NK-92 treated with Interleukin-12 subunit alpha and Interleukin-12 subunit beta, amount 100 ng/mL, for 24 hours (cell line): ENCODE results near the gene CSNK1E.

ENCODE experiments used
- DNase-seq: peaks from one replicate; lab custom pipeline; 2025; lab: John Stamatoyannopoulos, UW

The CSNK1E gene

DNA sequence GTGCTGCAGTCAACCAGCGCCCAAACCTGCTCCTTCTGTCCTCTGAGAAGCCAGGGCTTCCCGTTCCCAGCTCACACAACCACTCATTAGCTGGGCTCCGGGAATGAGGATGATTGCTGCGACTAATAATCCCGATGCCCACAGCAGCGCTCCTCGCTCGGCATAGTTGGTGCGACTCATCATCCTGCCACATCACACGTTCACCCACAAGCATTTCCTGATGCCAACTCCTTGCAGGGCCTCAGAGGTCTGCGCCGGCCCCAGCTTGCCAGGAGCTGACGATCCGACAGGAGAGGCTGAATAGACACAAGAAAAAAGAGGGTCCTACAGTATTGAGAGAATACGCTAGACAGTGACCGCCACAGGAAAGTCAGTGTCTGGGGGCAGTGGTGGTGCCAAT lies 10.6 kb upstream of the CSNK1E start:
- DNase-seq = no peak

DNA sequence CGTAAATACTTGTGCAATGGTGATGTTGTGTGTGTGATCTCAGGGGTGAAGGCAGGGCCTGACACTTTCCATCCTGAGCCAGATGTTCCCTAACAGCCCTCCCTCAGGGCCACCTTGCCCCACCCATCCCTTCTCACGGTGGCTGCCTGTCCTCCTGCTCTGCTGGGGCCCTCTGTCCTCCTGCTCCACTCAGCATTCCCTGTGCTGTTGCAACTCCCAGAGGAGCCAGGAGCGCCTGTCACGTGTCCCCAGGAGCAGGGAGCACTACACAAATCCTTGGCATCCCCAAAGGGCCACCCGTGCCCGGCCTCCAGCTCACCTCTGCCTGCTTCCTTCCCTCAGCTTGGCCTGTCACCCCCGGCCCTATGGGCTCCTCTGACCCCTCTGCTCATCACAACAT lies 10.2 kb upstream of the CSNK1E start:
- no peak for DNase-seq

DNA sequence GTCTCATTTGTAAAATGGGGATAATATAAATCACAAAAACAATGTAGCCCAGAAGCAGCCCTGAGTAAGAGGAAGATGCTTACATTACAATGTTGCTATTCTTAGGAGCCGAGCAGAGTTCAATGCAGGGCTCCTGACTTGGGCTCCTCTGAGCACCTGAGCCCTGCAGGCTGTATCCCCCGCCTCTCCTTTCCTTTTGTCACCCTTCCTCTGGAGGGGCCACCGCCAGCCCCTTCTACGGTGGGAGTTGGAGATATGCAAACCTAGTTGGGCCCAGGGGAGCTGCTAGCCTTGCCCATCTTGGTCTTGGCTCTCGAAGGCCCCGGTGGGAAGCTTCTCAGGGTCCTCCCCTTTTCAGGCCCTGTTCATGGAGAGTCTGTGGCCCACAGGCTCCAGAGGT lies 8.4 kb upstream of the CSNK1E start:
- DNase-seq = no peak

DNA sequence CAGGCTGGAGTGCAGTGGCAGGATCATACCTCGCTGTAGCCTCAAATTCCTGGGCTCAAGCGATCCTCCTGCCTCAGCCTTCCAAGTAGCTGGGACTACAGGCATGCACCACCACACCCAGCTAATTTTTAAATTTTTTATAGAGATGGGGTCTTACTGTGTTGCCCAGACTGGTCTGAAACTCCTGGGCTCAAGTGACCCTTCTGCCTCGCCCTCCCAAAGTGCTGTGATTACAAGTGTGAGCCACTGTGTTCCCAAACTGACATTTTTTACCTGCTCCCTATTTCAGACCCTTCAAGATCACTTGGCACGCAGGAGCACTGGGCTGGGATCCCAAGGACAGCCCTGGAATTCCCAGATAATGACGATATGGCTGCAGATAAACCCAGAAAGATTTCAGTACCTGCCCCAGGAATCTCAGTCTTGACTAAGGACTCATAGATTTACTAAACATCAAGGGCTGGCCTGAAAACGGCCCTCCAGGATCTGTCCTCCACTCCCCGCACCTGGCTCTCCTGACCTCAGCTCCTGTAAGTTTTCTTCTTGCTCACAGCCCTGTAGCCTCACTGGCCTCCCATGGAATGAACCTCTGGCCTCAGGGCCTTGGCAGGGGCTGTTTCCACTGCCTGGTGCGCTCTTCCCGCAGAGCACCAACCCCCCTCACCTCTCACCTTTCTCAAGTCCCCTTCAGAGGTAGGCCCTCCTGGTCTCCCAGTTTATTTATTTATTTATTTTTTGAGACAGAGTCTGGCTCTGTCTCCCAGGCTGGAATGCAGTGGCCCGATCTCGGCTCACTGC lies 3.6 kb upstream of the CSNK1E start:
- DNase-seq = no peak

DNA sequence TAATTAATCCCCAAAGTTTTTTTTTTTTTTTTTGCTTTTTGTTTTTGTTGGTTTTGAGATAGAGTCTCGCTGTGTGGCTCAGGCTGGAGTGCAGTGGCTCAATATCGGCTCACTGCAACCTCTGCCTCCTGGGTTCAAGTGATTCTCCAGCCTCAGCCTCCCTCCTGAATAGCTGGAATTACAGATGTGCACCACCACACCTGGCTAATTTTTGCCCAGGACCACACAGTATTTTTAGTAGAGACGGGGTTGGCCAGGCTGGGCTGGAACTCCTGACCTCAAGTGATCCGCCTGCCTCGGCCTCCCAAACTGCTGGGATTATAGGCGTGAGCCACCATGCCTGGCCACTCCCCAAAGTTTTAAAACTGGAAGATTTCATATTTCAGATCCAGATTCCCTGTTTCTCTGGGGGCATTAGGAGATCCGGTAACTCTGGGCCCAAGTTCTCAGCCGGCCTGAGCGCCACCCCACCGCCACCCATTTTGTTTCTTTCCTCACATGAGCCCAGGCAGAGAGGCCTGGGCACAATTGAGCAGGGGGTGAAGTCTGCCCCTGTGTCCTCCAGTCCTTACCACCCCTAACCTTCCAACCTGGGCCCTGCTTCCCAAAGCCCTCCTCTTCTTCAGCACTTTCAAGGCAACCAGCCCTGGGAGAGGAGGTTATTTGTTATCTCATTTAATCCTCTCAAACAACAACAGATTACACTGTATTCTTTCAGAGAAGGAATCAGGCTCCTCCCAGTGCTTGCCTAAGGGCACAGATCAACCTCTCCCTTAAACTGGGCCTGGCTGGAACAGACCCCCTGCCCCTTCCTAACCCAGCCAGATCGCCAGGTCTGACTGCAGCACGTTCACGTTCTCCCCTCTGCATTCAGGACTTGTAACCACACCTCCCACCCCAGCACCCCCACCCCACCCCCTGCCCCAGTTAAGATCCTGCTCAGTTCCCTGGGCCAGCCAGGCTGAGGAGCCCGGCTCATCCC lies 1.9 kb upstream of the CSNK1E start:
- DNase-seq = no peak

DNA sequence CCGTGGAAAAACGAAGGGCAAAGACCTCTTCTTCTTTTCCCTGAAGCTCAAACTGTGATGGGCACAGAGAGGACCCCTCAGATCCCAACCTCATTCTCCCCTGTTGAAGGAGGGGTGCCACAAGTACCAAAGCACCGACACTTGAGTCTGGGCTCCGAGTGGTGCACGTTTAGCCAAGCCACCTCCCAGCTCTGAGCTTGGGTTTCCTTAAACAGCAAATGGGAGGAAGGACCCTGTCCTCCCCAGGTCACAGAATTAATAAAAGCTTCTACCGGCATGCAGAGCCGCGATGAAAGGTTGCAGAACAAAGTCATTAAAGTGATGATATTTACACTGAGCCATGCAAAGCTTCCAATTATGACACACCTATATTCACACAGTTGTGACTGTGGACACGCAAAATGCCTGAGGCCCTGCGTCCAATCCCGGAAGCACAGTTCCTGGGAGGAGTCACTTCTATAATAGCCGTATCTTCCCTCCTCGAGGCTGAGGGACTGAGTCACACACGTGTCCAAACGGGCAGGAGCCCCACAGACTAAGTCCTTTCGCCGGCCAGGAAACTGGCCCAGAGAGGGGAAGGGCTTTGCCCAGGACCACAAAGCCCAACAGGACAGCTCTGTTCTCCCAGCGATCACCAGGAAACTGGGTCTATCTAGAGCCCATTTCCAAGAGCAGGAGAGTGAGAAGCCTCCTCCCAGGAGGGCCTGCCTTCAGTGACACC lies 922 bp upstream of the CSNK1E start:
- DNase-seq = no peak

DNA sequence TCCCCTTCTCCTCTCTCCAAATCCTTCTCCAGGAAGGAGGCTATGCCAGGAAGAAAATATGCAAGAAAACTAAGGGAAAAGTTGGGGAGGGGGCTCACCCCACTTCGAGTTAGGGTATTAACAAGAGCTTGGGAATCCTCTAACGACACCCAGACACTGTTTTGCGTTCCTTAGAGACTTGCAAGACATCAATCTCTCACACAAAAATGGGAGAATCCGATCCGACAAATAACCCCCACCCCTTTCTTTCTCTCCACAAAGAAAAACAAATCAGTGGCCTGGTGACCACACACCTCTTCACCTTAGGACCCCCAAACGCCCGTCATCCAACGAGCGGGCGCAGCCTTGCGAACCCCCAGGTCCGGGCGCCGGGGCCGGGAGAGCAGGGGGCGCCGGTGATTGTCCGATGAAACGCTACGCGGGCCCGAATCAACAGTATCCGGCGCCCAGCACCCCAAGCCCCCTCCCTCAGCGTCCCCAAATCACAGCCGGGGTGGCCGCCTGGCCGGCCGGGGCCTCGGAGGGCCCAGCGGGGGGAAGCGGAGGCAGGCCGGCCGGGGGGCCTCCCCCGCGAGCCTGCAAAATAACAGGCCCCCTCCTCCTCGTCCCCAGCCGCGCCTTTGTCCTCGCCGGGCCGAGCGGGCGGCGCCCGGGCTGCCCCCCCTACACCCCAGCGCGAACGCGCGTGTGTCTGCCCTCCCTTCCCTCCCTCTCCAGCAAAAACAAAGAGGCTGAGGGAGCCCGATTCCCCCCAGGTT lies 690 bp downstream of the CSNK1E start:
- no peak for DNase-seq

DNA sequence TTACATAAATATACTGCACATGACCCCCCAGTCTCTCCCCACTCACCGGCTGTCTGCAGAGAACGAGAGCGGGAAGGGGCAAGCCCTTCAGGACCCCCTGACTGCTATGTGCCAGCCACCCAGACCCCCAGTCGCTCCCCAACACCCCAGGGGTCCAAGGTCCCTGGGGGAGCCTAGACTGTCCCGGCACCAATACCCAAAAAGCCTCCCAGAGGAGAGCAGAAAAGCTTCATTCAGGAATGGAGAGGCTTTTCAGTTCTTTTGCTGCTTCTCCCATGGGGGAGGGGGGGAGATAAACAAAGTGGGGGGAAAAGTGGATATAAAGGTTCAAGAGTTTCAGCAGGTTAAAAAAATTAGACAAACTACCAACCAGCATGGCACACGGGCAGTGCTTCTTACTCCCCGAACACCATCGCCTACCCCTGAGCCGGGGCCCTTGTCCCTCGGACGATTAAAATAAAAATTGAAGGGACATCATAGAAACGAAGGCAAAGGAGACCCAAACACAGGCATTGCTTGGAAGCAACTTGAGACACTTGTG lies 1.3 kb downstream of the CSNK1E start:
- DNase-seq = no peak

DNA sequence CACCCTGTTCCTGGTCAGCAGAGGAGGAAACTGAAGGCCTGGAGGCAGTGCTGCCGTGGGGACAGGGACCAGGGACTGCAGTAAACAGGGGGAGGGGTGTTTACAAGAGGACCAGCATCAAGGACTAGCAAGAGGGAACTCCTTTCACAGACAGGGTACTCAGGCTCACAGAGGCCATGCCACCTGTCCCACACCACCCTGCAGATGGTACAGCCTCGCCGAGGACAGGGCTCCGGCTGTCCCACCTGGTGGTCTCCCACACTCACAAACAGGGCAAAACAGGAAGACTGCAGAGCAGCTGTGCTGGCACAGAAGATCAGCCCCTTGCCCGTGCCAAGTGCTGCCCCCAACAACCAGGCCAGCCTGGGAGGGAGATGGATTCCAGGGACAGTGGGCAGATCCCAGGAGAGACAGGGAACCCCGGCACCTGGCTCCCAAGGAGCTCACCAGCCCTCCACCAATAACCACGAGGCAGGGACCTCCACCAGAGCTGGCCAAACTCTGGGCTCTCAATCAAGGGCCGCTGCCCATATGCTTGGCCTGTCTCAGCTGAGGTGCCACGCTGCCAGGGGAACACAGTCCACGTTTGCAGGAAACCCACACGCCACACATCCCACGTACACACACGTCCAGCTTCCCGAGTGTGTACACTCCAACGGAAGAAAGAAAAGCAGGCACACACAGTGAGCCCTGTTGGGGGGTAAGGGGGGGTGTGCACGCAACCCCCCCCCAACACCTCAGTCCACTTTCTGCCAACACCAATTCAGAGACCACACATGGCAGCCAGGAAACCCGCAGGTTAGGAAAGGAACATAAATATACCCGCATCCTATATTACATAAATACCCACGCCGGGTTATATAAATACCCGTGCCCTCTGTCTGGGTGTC lies 2.1 kb downstream of the CSNK1E start:
- no peak for DNase-seq

DNA sequence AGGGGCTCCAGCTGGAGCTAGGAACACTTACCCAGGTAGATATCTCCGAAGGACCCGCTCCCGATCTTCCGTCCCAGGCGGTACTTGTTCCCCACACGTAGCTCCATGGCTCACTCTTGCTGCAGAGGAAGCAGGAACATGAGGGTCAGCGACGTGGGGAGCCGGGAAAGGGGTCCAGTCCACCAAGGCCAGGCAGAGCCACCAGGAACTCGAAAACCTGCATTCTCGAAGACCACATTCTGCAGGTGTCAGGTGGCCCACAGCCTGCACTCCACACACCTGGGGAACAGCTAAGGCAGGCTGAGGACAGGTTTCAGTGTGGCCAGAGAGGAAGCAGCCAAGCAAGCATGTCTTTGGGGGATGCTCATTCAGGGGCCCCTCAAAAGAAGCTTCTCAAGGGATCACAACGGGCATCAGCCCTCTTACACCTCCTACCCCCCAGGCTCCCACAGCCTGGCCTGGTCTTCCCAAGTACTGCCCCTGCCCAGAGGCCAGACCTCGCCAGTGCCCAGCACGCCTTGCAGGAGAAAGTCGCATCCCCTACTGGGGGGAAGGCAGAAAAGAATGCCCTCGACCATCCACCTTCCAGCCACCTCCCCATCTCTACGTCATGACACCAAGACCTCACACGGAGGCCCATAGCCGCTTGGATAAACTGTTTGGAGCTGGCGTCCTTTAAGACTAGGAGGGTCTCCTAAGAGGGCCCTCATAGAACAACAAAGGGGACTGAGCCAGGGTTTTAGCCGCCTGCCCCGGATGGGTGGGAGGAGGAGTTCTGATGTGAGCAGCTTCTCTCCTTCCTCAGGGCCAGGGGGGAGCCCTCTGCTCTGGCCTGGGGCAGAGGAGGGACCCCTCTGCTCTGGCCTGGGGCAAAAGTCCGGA lies 2.9 kb downstream of the CSNK1E start:
- no peak for DNase-seq

DNA sequence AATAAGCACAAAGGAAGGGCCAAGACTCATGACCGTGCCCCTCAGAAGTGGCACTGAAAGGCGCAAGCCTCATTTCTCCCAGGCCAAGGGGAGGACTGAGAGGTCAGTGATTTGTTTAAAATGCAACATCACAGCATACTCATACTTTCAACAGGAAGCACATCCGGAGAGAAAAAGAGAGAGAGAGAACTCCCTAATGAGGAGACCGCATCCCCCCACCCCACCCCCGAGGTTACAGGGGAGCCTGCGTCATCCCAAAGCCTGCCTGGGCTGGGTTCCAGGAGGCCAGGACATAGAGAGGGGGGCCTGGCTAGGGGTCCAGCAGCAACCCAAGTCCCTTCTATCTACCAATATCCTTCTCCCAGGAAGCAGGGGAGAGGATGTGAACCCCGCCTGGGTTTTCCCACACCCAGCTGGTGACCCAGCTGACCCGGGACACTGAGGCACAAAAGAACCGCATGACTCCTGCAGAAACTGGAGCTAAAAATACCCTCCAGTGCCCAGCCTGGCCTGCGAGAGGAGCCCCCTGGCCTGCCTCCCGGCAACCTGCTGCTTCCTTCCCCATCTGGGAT lies 3.8 kb downstream of the CSNK1E start:
- no peak for DNase-seq

DNA sequence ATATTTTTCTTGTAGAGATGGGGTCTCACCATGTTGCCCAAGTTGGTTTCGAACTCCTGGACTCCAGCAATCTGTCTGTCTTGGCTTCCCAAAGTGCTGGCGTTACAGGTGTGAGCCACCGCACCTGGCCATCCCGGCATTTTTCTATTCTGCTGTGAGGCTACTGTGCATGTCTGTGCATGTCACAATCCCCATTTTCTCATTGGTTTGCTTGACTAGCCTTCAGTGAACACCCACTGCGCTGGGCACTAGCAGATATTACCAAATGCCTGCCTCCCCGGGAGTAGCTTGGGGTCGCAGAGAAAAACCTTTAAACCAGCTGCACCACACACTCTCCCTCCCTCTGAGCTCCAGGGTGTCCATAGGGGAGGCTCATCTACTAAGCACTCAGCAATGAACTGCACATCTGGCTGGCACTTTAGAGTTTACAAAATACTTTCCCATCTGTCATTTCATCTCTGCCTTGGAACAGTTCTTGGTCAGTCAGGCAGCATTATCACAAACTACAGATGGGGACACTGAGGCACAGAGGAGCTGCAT lies 4.9 kb downstream of the CSNK1E start:
- DNase-seq = no peak

DNA sequence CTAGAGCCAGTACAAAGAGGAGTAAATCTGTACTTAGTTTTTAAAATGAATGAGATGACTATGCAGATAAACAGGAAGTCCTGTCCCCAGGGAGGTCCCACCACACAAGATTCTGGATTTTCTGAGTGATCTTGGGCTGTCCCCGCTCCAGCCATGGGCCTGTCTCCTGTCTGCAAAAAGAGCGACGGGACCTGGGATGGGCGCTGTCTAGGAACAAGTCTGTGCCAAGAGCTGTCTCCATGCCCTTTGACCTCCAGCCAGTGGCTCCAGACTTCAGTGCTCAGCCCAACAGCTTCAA lies 6.0 kb downstream of the CSNK1E start:
- DNase-seq = no peak

DNA sequence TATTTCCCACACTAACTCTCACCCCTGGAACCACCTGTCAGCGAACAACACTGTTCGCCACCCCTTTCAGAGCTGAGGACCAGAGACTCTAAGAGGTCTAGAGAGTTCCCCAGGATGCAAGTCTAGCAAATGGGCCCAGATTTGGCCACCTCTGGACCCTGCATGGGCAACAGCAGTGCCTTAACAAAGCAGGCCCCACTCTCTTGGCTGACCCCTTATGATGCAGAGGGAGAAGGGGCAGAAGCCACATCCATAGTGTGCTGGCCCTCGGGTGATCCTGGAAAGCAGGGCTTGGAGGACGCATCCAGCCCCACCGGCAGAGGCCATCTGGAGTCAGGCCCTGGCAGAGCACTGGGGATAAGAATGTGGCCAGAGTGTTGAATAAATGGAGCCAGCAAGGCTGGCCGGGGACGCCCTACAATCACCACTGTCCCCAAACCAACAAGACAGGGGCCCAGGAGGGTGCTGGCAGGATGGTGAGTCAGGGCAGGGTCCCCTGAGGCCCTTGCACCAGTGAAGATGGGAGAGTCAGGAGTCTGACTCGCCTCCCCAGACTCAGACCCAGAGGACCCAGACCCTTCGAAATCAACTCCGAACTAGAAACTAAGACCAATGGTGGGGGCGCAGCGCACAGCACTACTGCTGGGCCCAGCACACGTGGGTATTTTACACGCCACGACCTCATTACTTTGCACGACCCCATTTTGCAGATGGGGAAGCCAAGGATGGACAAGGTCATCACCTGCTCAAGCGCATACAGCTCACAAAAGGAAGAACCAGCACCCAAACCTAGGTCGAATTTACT lies 6.5 kb downstream of the CSNK1E start:
- no peak for DNase-seq

DNA sequence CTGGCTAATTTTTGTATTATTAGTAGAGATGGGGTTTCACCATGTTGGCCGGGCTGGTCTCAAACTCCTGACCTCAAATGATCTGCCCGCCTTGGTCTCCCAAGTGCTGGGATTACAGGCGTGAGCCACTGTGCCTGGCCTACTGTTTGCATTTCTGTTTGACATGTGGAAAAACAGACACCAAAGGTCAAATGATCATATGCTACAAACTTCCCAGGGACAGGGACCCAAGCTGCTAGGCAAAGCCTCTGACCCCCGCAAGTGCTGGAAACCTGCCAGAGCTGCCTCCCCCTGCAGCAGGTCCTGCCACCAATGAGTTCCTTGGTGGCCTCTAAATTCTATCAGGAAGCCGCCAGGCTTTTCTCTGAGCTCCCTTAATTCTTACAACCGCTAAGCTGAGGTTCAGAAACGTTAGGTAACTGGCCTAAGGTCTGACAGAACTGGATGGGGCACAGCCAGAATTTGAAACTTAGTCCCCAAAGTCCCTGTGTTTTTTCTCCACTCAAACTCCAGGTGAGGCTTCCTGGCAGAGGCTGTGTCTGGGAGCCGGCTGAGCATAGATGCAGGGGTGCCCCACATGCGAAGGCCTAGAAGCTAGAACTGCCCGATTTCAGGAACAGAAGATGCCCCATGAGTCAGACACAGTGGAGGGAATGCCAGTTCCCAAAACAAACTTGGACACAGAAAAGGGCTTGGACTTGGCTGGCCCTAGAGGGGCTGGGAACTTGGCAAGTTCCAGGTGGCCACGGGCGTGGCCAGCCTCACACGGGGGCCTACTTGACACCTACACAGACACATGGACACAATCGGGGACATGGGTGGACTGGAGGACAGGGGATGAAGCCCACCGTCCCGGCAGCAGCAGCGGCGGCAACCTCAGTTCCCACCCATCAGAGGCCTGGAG lies 7.4 kb downstream of the CSNK1E start:
- DNase-seq = no peak

DNA sequence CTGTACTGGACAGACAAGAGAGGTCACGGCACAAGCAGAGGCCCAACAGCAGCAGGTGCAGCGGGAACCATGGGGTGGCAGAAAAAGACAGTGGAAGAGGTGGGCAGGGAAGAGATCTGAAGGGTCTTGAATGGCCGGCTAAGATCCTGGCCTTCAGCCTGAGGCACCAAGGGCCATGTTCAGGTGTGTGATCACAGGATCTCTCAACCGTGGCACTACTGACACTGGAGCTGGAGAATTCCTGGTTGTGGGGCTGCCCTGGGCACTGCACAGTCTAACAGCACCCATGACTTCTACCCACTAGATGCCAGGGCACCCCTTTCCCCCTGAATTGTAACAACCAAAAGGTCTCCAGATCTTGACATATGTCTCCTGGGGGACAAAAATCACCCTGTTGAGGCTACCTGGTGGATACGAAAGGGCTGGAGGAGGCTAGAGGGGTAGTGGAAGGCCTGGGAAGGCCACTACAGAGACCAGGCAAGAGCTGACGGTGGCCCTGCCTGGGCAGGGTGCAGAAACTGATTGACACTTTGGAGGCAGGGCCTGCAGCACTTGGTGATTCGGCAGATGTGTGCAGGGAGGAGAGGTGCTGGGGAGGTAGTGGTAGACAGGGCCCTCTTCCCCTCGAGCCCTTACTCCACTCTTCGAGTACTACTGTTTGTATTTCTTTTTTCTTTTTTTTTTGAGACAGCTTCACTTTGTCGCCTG lies 8.3 kb downstream of the CSNK1E start:
- DNase-seq = no peak
